OCI-LY1 (cell line): ENCODE measurements around the gene COLQ.

Experiments
- H2AFZ ChIP-seq: fragments of 200-600 bp; sonication (generic), shearing (Covaris generic); 2 replicates; pipeline ENCODE4 v1.6.0; 2014; ENCODE audit warnings: antibody characterized with exemption, mild to moderate bottlenecking, low read length
- H3F3A ChIP-seq: fragments of 200-600 bp; sonication (generic), shearing (Covaris generic); 2 replicates; pipeline ENCODE4 v1.6.0; 2014; ENCODE audit warnings: mild to moderate bottlenecking, antibody characterized with exemption, low read length, moderate library complexity; ENCODE audit not compliant: insufficient read depth
- H3K27ac ChIP-seq: fragments of 200-600 bp; sonication (generic); 2 replicates; pipeline ENCODE4 v1.5.1; 2014; ENCODE audit warnings: low read length, mixed run types, mild to moderate bottlenecking, low read depth; ENCODE audit not compliant: poor library complexity, severe bottlenecking
- H3K27me3 ChIP-seq: fragments of 200-600 bp; sonication (generic); 2 replicates; pipeline ENCODE4 v1.6.0; 2014; ENCODE audit warnings: antibody characterized with exemption, mild to moderate bottlenecking, low read length, moderate library complexity; ENCODE audit not compliant: insufficient read depth
- H3K36me3 ChIP-seq: fragments of 200-600 bp; sonication (generic); 2 replicates; pipeline ENCODE4 v1.6.1; 2014; ENCODE audit warnings: mild to moderate bottlenecking, antibody characterized with exemption, low read length, moderate library complexity, mixed read lengths; ENCODE audit not compliant: insufficient read depth
- H3K4me1 ChIP-seq: fragments of 200-600 bp; sonication (generic); 2 replicates; pipeline ENCODE4 v1.5.1; 2014; ENCODE audit warnings: mild to moderate bottlenecking, low read length, moderate library complexity; ENCODE audit not compliant: insufficient read depth, severe bottlenecking
- H3K4me2 ChIP-seq: fragments of 200-600 bp; sonication (generic), shearing (Covaris generic); 2 replicates; pipeline ENCODE4 v1.6.1; 2014; ENCODE audit warnings: low read length
- H3K4me3 ChIP-seq: fragments of 200-600 bp; sonication (generic); 2 replicates; pipeline ENCODE4 v1.5.1; 2014; ENCODE audit warnings: low read length, low read depth, mild to moderate bottlenecking, mixed read lengths; ENCODE audit not compliant: poor library complexity, severe bottlenecking
- H3K79me2 ChIP-seq: fragments of 200-600 bp; shearing (Covaris generic); 2 replicates; pipeline ENCODE4 v1.6.1; 2016; ENCODE audit warnings: mixed run types, low read length, mixed read lengths; ENCODE audit not compliant: insufficient read depth
- H3K9ac ChIP-seq: fragments of 200-600 bp; sonication (generic), shearing (Covaris generic); 2 replicates; pipeline ENCODE4 v1.6.1; 2014; ENCODE audit warnings: mild to moderate bottlenecking, low read length, mixed read lengths
- H3K9me2 ChIP-seq: fragments of 200-600 bp; sonication (generic), shearing (Covaris generic); 2 replicates; pipeline ENCODE4 v1.6.1; 2014; ENCODE audit warnings: low read depth, mild to moderate bottlenecking, low read length, mixed read lengths
- H3K9me3 ChIP-seq: fragments of 200-600 bp; shearing (Covaris generic); 2 replicates; pipeline ENCODE4 v1.6.1; 2014; ENCODE audit warnings: low read length, mixed read lengths
- H4K20me1 ChIP-seq: fragments of 200-600 bp; sonication (generic), shearing (Covaris generic); 2 replicates; pipeline ENCODE4 v1.6.0; 2016; ENCODE audit warnings: mild to moderate bottlenecking, low read length; ENCODE audit not compliant: insufficient read depth
- CTCF ChIP-seq: fragments of 200-600 bp; sonication (generic), shearing (Covaris generic); IDR thresholded peaks from 2 replicates; pipeline ENCODE4 v1.5.1; 2017; ENCODE audit warnings: mild to moderate bottlenecking, antibody characterized with exemption, low read length, moderate library complexity, mixed read lengths
- EZH2 ChIP-seq: fragments of 200-600 bp; sonication (generic), shearing (Covaris generic); IDR thresholded peaks from 2 replicates; pipeline ENCODE4 v1.8.0; 2017; ENCODE audit warnings: borderline replicate concordance, mixed run types, mild to moderate bottlenecking, antibody characterized with exemption, low read length, moderate library complexity, mixed read lengths

Gene COLQ

GRCh38 chr3:15519096-15519495, 2.4 kb downstream of the COLQ start:
- Histone ChIP-seq H3K9ac (no peak overlapping the region), H3K4me3 (no peak overlapping the region), H3K27me3 (0 out of 2 replicates have a peak, but pooled peaks cover 3% of the 10 kb centered on the region), H3F3A (no peaks in the 10 kb centered on the region), H3K79me2 (no peaks in the 10 kb centered on the region), H3K9me3 (no peaks in the 10 kb centered on the region), H3K36me3 (no peaks in the 10 kb centered on the region), H3K9me2 (no peaks in the 10 kb centered on the region), H3K4me2 (no peak overlapping the region), H2AFZ (no peak overlapping the region), H3K27ac (no peak overlapping the region), H3K4me1 (peaks cover 8% of the 10 kb centered on the region), H4K20me1 (no peaks in the 10 kb centered on the region)
- TF ChIP-seq CTCF: no peak
- no peak for TF ChIP-seq EZH2

DNA sequence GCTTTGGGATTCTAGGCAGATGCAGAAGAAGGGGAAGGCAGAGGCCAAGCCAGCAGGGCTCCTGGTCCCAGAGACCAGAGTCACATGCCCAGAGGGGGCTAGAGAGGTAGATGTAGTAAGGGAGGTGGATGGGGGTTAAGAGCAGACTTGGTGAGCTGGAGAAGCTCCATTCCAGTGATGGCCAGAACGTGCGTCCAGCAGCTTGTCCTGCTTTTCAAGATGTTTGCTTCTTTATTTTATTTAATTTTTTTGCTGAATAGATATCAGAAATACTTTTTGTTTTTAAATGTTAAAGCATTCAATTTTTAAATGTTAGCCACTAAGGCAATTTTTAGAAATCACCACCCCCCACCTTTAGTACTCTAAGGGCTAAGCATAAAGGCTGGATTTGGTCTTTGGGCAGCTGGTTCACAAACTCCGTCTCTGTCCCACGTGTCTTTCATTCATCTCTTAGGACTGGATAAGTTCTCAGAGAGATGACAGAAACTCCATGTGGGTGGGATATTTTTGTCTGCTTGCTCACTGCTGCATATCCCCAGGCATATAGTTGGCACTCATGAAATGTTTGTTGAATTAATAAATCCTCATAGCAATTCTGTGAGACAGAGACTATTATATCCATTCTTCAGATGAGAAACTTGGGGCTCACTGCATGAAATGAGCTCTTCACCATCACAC, 6.7 kb downstream of the COLQ start:
- peaks cover 8% of the 10 kb centered on the region for H3K4me1 ChIP-seq
- no peak overlapping the region for H2AFZ ChIP-seq
- H3K36me3 ChIP-seq: no peaks in the 10 kb centered on the region
- no peaks in the 10 kb centered on the region for H4K20me1 ChIP-seq
- peaks cover 4% of the 10 kb centered on the region; the same call in 1 of the 2 replicates for H3K27me3 ChIP-seq
- TF ChIP-seq CTCF (no peak), EZH2 (no peak)
- no peaks in the 10 kb centered on the region for H3K79me2 ChIP-seq
- H3K4me2 ChIP-seq: no peak overlapping the region
- no peaks in the 10 kb centered on the region for H3F3A ChIP-seq
- H3K4me3 ChIP-seq: no peak overlapping the region
- H3K9me3 ChIP-seq: no peaks in the 10 kb centered on the region
- H3K9me2 ChIP-seq: no peaks in the 10 kb centered on the region
- H3K27ac ChIP-seq: no peak overlapping the region
- H3K9ac ChIP-seq: no peak overlapping the region

DNA sequence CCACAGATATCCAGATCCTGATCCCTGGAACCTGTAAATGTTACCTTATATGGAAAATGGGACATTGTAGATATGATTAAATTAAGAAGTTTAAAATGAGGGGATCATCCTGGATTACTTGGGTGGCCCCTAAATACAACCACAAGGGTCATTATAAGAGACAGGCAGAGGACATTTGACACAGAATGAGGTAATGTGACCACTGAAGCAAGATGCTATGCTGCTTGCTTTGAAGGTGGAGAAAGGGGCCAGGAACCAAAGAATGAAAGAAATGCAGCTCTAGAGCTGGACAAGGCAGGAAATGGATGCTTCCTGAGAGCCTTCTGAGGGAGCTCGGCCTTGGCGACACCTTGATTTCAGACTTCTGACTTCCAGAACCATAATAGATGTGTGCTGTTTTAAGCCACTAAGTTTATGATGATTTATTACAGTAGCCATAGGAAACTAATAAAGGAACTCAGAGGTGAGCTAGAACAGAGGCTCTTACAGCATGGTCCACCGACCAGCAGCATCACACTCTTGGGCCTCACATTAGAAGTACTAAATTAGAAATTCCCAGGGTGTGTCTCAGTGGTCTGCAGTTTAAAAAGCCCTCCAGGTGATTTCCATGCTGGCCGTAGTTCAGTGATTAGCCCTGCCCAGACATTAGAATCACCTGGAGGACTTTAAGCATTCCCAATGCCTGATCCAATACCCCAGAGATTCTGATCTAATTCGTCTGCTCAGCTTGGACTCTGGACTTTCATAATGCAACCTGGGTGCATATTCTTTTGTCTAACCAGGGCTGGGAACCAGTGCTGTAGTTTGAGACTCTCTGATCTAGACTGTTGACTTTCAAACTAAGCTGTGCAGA, 7.5 kb downstream of the COLQ start:
- Histone ChIP-seq H3K27me3 (peaks cover 4% of the 10 kb centered on the region; the same call in 1 of the 2 replicates), H4K20me1 (no peaks in the 10 kb centered on the region), H2AFZ (no peak overlapping the region), H3K79me2 (no peaks in the 10 kb centered on the region), H3K9me2 (no peaks in the 10 kb centered on the region), H3K9ac (no peak overlapping the region), H3F3A (no peaks in the 10 kb centered on the region), H3K36me3 (no peaks in the 10 kb centered on the region), H3K4me1 (peaks cover 8% of the 10 kb centered on the region), H3K4me2 (no peak overlapping the region), H3K4me3 (no peak overlapping the region), H3K9me3 (no peaks in the 10 kb centered on the region), H3K27ac (no peak overlapping the region)
- TF ChIP-seq CTCF (no peak), EZH2 (no peak)
